Ovary (tissue), 3 donors: Measurements from ENCODE around the gene PRICKLE1.

ENCODE experiments used
- EP300 ChIP-seq: sonication (generic); formaldehyde crosslinking; IDR thresholded peaks from one replicate; pipeline ENCODE4 v1.6.1; 2017; ENCODE audit warnings: antibody characterized with exemption
- POLR2A ChIP-seq: fragments of 450-650 bp; IDR thresholded peaks from one replicate; pipeline ENCODE4 v1.6.1; 2017; ENCODE audit warnings: antibody characterized with exemption, mild to moderate bottlenecking, moderate library complexity
- TF ChIP-seq, protein P1 (sequence below), 3 donors: fragments of 450-650 bp in 2 of 3; fragments of 200-600 bp in 1 of 3; IDR thresholded peaks; one replicate each; pipeline versions ENCODE4 v1.5.1 to v1.8.0; 2016 to 2022; ENCODE audit warnings: antibody characterized with exemption in 3 of 3, mild to moderate bottlenecking in 1 of 3
- donor health status: DM: no; HTN: no; CAD: no.

DNA sequence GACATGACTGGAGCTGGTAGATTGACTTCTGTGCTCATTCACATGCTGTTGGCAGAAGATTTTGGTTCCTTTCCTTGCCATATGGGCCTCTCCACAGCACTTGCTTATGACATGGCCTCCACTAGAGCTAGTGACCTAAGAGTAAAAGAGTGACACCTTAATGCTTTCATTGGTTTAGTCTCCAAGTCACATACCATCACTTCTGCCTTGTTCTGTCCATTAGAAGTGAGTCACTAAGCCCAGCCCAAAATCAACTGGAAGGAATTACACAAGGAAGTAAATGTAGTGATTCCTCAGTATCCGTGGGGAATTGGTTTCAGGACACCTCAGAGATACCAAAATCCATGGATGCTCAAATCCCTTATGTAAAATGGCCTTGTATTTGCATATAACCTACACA, 182.2 kb downstream of the PRICKLE1 start:
- TF ChIP-seq, protein P1, sequence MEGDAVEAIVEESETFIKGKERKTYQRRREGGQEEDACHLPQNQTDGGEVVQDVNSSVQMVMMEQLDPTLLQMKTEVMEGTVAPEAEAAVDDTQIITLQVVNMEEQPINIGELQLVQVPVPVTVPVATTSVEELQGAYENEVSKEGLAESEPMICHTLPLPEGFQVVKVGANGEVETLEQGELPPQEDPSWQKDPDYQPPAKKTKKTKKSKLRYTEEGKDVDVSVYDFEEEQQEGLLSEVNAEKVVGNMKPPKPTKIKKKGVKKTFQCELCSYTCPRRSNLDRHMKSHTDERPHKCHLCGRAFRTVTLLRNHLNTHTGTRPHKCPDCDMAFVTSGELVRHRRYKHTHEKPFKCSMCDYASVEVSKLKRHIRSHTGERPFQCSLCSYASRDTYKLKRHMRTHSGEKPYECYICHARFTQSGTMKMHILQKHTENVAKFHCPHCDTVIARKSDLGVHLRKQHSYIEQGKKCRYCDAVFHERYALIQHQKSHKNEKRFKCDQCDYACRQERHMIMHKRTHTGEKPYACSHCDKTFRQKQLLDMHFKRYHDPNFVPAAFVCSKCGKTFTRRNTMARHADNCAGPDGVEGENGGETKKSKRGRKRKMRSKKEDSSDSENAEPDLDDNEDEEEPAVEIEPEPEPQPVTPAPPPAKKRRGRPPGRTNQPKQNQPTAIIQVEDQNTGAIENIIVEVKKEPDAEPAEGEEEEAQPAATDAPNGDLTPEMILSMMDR (IDR thresholded peaks at IDR 0.05): no peak
- no peak for TF ChIP-seq POLR2A
- no peak for TF ChIP-seq EP300
